ENCODE data around the gene ZNF780B.

- TF ChIP-seq EZH2 (IDR thresholded peaks at IDR 0.05; ENCODE audit: borderline replicate concordance, insufficient read depth, low read length, poor library complexity, severe bottlenecking) (no peak), MXI1 (conservative IDR thresholded peaks at IDR 0.05; ENCODE audit: poor library complexity, severe bottlenecking) (no peak), CTCF (IDR thresholded peaks at IDR 0.05; ENCODE audit: poor library complexity, severe bottlenecking) (no peak), TAF1 (IDR thresholded peaks at IDR 0.05; ENCODE audit: low read depth) (no peak), EP300 (conservative IDR thresholded peaks at IDR 0.05; ENCODE audit: poor library complexity, severe bottlenecking) (no peak)
These were observed 3.6 kb upstream of the ZNF780B start for GRCh38 chr19:40059624-40060023.
